GM21367 (cell line): ENCODE data around the gene TMEM140.

Source experiments
- ATAC-seq: cut with Tn5 transposase; IDR thresholded peaks from one replicate; pipeline ENCODE4 v1.9.1; 2021; ENCODE audit not compliant: unreplicated experiment

Gene TMEM140

DNA sequence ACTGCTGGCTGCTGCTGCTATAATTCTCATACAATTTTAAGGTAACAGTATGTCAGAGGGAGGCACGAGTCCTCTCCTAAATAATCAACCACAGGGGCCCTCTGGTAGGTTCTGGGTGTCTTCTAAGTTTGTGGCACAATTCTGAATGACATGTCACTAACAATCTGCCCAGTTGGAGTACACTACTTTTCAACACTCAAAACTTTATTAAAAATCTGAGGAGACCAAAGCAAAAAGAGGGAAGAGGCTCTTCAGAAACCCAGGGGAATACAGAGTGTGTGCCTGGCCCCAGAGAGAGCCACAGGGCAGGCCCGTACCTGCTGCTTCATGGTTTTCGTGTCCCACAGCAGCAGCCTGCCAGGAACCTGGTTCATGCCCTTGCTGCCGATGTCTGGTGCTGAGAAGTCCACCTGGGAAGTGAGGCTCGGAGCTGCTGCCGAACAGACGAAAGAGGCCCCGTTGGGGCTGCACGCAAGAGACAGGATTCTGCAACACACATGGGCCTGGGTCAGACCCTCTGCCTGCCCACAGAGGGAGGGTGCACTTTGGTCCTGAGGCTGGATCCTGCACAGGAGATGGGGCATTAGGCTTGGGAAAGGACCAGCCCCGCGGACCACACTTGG is 45.2 kb downstream of the TMEM140 start:
- no peak for ATAC-seq

- ATAC-seq: no peak
Measured at GRCh38 chr7:135193615-135194081, 45.8 kb downstream of the TMEM140 start.

GRCh38 chr7:135194494-135195095 is 46.7 kb downstream of the TMEM140 start:
- no peak for ATAC-seq

DNA sequence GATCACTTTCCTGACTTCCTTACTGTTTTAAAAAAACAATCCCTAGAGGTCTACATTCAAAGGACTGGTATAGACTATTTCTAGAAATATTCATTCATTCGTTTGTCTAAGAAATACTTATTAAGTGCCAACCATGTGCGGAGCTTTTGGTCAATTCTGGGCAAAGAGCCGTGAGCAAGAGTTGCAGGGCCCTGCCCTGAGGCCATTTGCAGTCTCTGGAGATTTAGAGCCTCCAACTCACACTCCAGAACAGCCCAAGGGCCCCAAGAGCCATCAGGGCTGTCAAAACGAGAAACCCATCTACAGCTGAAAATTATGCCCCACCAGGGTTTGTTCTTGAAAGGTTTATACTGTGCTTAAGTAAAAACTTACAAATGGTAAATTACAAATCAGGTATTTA is 47.3 kb downstream of the TMEM140 start:
- ATAC-seq: no peak

DNA sequence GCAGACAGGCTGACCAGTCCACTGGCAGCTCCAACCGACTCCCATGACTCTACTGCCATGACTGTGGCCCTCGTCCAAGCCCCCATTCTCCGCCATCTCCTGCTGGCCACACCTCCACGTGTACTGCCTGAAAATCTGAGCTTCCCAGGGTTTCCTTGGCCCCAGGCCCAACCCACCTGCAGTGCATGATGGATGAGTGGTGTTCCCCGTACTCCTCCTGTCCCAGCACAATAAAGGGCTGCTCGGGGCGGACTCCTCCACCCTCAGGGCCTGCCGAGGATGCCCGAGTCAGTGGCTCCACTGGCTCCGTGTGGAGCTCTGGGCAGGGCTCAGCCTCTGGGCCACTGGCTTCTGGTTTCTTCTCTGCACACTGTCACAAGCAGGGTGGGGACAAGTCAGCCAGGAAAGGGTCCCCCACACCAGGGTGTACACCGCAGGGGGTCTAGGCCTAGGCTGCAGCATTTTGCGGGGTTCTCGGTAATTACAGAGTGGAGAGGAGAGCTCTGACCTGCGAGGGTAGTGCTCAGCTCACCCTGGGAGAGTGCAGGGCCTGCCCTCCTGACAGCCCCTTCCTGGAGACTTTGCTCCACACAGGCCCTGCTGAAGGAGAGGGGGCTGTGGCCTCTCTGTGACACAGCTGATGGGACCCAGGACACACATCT is 48.2 kb downstream of the TMEM140 start:
- no peak for ATAC-seq

DNA sequence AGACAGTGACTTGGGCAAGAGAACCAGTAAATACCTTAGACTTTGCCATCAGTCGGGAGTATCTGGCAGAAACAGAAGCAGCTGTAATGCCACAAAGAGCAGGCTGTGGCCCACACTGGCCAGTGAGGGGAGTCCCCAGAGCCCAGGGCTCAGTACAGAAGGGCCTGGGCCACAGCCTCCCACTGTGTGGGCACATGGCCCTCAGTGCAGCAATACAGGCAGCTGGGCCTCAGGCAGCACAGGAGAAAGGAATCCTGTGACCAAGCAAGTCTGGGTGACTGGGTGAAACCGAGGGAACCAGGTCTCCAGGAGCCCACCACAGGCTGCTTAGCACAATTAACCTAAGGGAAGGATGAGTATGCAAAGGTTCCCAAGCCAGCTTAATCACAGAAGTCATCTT is 49.5 kb downstream of the TMEM140 start:
- no peak for ATAC-seq

DNA sequence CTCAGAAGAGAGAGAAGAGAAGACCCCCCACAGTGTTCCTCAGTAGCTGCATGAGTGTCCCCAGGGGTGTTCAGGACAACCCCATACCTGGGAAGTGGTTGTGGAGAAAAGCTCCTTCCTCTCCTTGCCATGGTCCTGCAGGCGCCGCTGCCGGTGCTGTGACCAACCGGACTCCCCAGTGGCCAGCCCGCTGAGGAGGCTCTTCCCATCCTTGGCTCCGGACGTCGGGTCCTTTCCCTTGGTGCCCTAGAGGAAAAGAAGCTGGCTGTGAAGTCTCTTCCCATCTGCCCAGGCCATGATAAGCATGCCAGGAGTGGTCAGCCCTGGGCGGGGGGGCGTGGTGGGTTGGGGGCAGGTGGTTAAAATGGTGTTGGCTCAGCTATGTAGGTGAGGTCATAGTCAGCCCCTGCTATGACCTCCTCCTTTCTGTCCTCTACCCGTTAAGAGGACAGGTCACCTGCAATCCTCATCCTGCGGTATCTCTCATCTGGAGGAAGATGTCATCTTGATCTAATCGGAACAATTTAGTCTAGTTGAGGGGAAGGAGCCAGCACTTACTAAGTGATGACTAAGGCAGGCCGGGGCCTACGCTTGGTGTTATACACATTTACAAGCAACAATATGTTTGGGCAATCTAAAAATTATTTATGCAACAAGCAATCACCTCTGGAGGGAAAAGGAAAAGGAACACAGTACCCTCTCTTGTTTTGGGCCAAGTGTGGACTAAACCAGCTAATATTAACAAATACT is 50.2 kb downstream of the TMEM140 start:
- no peak for ATAC-seq

DNA sequence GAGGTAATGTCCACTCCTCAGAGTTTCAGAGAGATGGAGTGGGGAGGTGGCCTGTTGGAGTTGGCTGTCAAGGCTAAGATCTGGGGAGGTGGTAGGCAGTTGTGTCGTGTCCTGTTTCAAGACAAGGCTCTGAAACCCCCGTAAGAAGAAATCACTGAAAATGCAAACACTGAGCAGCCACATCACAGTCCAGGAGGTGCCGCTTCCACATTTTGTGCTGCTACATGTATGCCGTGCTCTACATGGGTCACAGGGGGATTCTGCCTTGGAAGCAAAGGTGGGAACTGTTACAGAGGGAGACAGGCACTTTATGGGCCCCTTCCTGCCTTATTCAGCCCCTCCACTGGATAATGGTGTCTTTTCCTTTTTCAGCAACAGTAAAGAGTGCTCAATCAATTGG is 51.6 kb downstream of the TMEM140 start:
- no peak for ATAC-seq

- no peak for ATAC-seq
Measured at GRCh38 chr7:135200821-135201331, 53.0 kb downstream of the TMEM140 start.

DNA sequence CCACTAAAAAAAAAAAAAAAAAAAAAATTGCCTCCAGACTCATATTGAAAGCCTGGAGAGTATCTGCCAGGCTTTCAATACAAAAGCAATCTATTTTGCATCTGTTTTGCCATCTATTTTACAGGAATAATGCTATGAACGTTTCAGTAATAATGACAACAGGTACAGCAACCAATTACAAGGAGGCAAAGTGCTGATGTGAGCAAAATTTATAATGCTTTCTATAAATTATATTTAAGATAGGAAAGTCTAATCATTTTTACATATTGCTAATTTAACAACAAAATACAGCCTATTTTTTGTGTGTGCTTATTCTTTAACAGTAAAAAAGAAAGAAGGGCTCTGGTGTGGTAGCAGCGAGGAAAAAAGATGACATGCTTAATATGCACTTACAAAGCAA is 53.5 kb downstream of the TMEM140 start:
- ATAC-seq: no peak

DNA sequence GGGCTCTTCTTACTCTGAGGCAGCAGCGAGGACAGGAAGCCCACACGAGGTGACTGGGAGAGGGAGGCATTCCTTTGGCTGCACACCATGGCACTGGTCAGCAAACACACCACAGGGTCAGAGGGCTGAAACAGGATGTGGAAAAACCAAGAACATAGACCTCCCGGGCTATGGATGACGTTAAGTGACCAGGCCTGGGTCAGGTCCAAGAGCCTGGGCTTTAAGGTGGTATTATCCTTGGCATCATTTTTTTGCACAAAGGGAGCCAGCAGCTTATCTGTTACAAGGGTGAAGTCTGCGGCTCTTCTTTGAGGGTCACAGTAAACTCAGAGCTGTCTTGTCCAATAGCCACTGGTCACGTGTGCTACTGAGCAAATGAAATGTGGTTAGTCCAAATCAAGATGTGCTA is 56.5 kb downstream of the TMEM140 start:
- ATAC-seq: no peak

GRCh38 chr7:135204876-135205275 is 57.0 kb downstream of the TMEM140 start:
- no peak for ATAC-seq

DNA sequence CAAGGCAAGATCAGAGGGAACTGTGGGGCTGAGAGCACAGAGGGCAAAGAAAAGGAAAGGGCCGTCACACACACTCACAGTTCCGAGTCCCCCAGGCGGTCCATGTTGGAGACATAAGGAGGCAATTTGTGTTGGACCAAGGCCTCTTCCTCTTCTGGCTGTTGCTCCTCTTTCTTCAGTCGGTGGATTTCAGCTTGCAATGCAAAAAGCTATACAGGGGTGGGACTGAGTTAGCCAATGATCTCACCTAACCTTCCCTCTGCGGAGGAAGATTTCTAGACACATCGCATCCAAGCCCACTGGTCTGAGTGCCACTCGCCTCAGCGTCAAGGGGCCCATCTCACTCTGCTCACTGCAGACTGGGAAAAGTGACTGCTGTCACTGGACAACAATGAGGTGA is 58.0 kb downstream of the TMEM140 start:
- ATAC-seq: no peak

DNA sequence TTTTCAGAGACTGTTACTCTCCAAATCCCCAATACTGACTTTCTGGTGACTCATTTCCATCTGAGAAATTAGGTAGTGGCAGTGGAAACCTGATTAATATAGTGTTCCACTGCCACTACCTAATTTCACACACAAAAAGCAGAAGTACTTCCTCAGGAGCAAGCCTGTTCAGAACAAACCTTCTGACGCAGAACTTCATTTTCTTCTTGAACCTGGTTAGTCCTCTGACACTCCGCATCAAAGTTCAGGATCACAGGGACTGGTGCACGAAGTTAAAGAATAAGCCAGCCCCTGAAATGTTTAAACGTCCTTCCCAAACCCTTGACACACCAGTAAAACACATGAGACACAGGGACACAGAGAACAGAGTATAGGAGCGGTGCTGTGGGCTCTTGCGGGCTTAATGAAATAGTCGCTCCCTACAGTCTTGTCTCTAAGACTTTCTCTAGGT is 59.1 kb downstream of the TMEM140 start:
- ATAC-seq: peak; percentile 23

DNA sequence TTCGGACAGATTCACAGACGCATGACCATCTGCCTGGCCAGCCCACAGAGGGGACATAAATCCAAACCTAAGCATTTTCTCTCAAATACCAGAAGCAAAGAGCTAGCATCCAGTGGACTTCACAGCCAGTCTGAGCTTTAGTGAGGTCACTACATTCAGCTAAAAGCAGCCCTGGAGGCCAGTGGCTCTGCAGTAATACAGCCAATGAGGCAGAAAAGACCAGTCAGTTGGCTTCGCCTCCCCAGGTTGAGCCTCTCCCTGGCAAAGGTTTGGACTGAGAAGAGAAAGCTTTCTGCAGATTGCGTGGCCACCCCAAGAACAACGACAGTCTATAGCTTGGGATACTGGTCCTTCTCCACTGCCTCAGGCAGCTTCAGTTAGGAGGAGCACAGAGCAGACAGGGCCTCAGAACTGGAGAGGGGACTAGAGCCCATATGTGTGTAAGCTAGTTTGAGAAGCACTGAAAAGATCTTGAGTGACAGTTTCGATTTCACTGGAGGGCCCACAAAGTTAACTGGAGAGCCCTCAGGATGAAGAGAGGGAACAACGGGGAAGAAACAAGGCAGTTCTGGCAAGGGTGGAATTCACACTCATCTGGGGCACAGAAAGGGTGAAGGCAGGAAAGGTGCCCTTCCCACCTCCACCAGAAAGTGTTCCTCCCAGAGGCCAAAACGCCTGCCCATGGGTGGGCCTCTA is 59.7 kb downstream of the TMEM140 start:
- no peak for ATAC-seq

DNA sequence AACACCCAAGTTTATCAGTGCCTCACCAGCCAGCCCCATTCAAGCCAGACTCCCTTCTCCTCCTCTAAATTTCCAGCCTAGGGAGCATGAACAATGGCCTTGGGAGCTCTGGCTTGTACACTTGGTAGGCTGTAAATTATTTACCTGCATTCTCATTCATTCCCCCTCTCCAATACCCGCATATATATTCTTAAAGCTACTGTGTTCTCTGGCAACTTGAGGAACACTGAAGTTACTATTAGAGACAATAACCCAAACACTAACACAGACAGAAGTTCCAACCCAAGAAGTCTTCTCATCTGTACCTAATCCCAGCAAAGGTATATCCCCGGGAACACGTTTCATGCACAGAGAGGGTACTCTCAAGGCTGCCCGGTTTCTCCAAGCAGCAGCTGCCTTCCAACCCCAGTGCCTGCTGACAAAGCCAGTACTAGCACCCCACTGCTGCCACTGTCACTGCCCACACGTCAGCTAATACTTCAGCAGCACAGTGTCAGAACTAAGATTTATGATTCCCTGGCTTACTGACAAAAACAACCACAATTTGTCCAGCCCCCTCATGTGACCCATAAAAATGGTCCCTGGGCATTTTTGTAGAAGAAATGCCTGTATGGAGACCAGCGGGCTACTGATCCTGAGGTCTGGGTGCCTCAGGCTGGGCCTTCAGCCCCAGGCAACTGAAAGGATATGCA is 60.4 kb downstream of the TMEM140 start:
- ATAC-seq: no peak

GRCh38 chr7:135209225-135209834 is 61.5 kb downstream of the TMEM140 start:
- no peak for ATAC-seq

GRCh38 chr7:135210888-135211178 is 63.0 kb downstream of the TMEM140 start:
- ATAC-seq: no peak

DNA sequence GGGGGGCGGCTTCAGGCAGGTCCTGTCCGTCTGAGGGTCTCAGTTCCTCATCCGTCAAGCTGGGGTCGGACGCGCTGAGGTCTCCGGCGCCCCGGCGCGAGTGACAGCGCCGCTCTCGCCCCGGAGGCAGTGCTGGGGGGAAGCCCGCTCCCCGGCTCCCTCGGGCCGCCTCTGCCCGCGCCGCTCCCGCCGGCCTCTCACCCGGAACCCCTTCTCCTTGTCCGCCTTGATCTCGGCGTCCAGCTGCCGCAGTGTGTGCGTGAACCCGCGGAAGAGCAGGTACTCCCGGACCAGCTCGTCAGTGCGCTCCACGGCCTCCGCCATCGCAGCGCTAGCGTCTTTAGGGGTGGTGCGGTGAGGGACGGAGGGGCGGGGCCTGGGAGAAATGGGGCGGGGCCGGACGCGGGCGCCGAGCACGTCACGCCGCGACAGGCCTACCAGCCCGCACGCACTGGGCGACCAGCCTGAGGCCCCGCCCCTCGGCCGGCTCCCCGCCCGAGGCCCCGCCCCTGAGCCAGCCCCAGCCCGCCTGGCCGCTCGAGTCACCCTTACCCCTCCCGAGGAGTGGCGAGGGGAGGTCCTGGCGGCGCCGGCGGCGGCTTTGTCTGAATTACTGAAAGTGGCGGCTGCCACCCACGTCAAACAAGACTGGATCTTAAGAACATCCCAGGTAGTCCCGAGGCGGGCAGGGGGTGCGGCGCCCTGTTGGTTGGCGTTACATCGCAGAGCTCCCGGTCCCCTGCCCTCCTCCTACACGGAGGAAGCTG is 63.5 kb downstream of the TMEM140 start, which contains the start of gene WDR91:
WDR91 (minus strand) TSS at position 348 of the 767 bp plus-strand sequence; CDS start at position 324, 24 bp downstream.
- ATAC-seq: peak; percentile 82
